ENCODE results near the gene PRR22. TPM values are rescaled to one million over a fixed set of nuclear protein-coding genes. Genes with fewer than 3 reads are reported as not detected.

Gene PRR22
- total RNA-seq, 1 donor from 2014 or later = 2.7 TPM

GRCh38 chr19:5795382-5795919, 10.9 kb upstream of the PRR22 start:
- intact Hi-C loops (cut with DNase I) = no loop called here
- no peaks in the 10 kb centered on the region for H3K9me3 ChIP-seq
- DNase-seq (no peak), ATAC-seq (no peak)
- peaks cover 13% of the 10 kb centered on the region for H3K27me3 ChIP-seq (ENCODE audit: low read depth)
- no peak overlapping the region for H3K27ac ChIP-seq
- no peak overlapping the region for H3K4me3 ChIP-seq
- H3K4me1 ChIP-seq = no peaks in the 10 kb centered on the region
- H3K36me3 ChIP-seq = no peaks in the 10 kb centered on the region
- no peak for TF ChIP-seq CTCF (IDR thresholded peaks at IDR 0.05)

- no peak overlapping the region for H3K27ac ChIP-seq
- intact Hi-C loops (cut with DNase I) = no loop called here
- TF ChIP-seq CTCF (IDR thresholded peaks at IDR 0.05) = no peak
These were observed 8.6 kb upstream of the PRR22 start for GRCh38 chr19:5793188-5793587.

GRCh38 chr19:5792224-5792623, 7.7 kb upstream of the PRR22 start:
- Histone ChIP-seq H3K9me3 (no peaks in the 10 kb centered on the region), H3K4me3 (no peak overlapping the region), H3K27ac (no peak overlapping the region), H3K4me1 (peaks cover 9% of the 10 kb centered on the region), H3K36me3 (peaks cover 30% of the 10 kb centered on the region), H3K27me3 (ENCODE audit: low read depth) (no peaks in the 10 kb centered on the region)
- no peak for ATAC-seq
- intact Hi-C loops (cut with DNase I) = no loop called here
- DNase-seq = no peak
- no peak for TF ChIP-seq CTCF (IDR thresholded peaks at IDR 0.05)

More at GRCh38 chr19:5793188-5793587, 8.6 kb upstream of the PRR22 start:
- Histone ChIP-seq H3K9me3 (no peaks in the 10 kb centered on the region), H3K27me3 (ENCODE audit: low read depth) (no peaks in the 10 kb centered on the region), H3K4me1 (peaks cover 9% of the 10 kb centered on the region), H3K4me3 (no peak overlapping the region), H3K36me3 (peaks cover 20% of the 10 kb centered on the region)
- ATAC-seq (no peak), DNase-seq (no peak)

- peak within 1 kb of the TSS; percentile 91 for H3K4me3 ChIP-seq
- H3K36me3 ChIP-seq = peaks cover 44% of the 10 kb centered on the region
- DNase-seq (peak; percentile 99), ATAC-seq (peak; percentile 98)
- no peaks in the 10 kb centered on the region for H3K9me3 ChIP-seq
- intact Hi-C loops (cut with DNase I) = no loop called here
- H3K4me1 ChIP-seq = peaks cover 9% of the 10 kb centered on the region
- TF ChIP-seq CTCF (IDR thresholded peaks at IDR 0.05) = no peak
- peak within 1 kb of the TSS; percentile 99 for H3K27ac ChIP-seq
- no peaks in the 10 kb centered on the region for H3K27me3 ChIP-seq (ENCODE audit: low read depth)
These were observed 6.3 kb upstream of the PRR22 start, which contains the start of gene DUS3L for GRCh38 chr19:5790559-5791520. DUS3L (minus strand) TSS chr19:5791163; CDS start chr19:5791141, 22 bp downstream.

- Histone ChIP-seq H3K4me1 (peaks cover 9% of the 10 kb centered on the region), H3K4me3 (peak overlapping the region; percentile 91), H3K27me3 (ENCODE audit: low read depth) (no peaks in the 10 kb centered on the region), H3K27ac (peak overlapping the region; percentile 99), H3K36me3 (peaks cover 52% of the 10 kb centered on the region), H3K9me3 (no peaks in the 10 kb centered on the region)
- no peak for TF ChIP-seq CTCF (IDR thresholded peaks at IDR 0.05)
- intact Hi-C loops (cut with DNase I) = no loop called here
- ATAC-seq = no peak
- DNase-seq = no peak
These were observed 5.5 kb upstream of the PRR22 start for GRCh38 chr19:5789886-5790558.
